Endodermal cell (in vitro differentiated cells): ENCODE data around the gene DGKD. TPM values are rescaled to one million over a fixed set of nuclear protein-coding genes. Genes with fewer than 3 reads are reported as not detected.

ENCODE experiments used
- DNase-seq: peaks from one replicate; pipeline ENCODE4 v3.0.0-alpha.2; 2017
- H3K27ac ChIP-seq: 2 replicates; pipeline ENCODE4 v1.5.1; 2013; ENCODE audit warnings: mild to moderate bottlenecking, low read depth, low read length, moderate library complexity
- H3K27me3 ChIP-seq: 2 replicates; pipeline ENCODE4 v1.6.1; 2013; ENCODE audit warnings: mild to moderate bottlenecking, low read length, moderate library complexity; ENCODE audit not compliant: insufficient read depth, control insufficient read depth, poor library complexity, severe bottlenecking
- H3K36me3 ChIP-seq: 2 replicates; pipeline ENCODE4 v1.7.0; 2013; ENCODE audit warnings: mild to moderate bottlenecking, low read length, moderate library complexity; ENCODE audit not compliant: control insufficient read depth, insufficient read depth
- H3K4me1 ChIP-seq: one replicate; pipeline ENCODE4 v1.7.0; 2013; ENCODE audit warnings: low read length; ENCODE audit not compliant: control insufficient read depth, insufficient read depth
- H3K4me3 ChIP-seq: 2 replicates; pipeline ENCODE4 v1.5.1; 2013; ENCODE audit warnings: mild to moderate bottlenecking, low read length, moderate library complexity
- H3K9ac ChIP-seq: 2 replicates; pipeline ENCODE4 v1.6.1; 2013; ENCODE audit warnings: mild to moderate bottlenecking, low read length, moderate library complexity; ENCODE audit not compliant: poor library complexity, severe bottlenecking; ENCODE audit errors: extremely low read depth
- H3K9me3 ChIP-seq: 2 replicates; pipeline ENCODE4 v1.6.1; 2013; ENCODE audit warnings: mild to moderate bottlenecking, low read length, moderate library complexity; ENCODE audit not compliant: control insufficient read depth
- H3K27ac Mint-ChIP-seq: 2 replicates; pipeline ENCODE4 v1.8.0; 2020; ENCODE audit warnings: mixed read lengths
- H3K27me3 Mint-ChIP-seq: 2 replicates; pipeline ENCODE4 v1.8.0; 2021; ENCODE audit warnings: mild to moderate bottlenecking, mixed read lengths; ENCODE audit not compliant: insufficient read depth
- H3K36me3 Mint-ChIP-seq: 2 replicates; pipeline ENCODE4 v1.8.0; 2020; ENCODE audit warnings: low read depth, mixed read lengths
- H3K4me1 Mint-ChIP-seq: 2 replicates; pipeline ENCODE4 v1.8.0; 2020; ENCODE audit warnings: mixed read lengths
- H3K4me3 Mint-ChIP-seq: 2 replicates; pipeline ENCODE4 v1.8.0; 2020; ENCODE audit warnings: mild to moderate bottlenecking, moderate library complexity, mixed read lengths
- H3K9me3 Mint-ChIP-seq: 2 replicates; pipeline ENCODE4 v1.8.0; 2020; ENCODE audit warnings: mild to moderate bottlenecking, mixed read lengths
- WGBS, 2 experiments: methylation state at CpG; one replicate each; pipeline versions ENCODE4 v1.1.5 to v1.1.7; 2013; ENCODE audit warnings: missing lambda C conversion rate in 2 of 2, mixed read lengths in 1 of 2; ENCODE audit not compliant: insufficient coverage in 1 of 2, insufficient read length in 1 of 2; 5-methylcytosine and 5-hydroxymethylcytosine counted together
- total RNA-seq, 2 donors: library from RNA; stranded (reverse); fragmentation: NEBNext Ultra II Directional in 1 of 2; extraction: Animal tissue kit (Norgen Biotek cat#: 25700) in 1 of 2; gene quantifications; 2 replicates in 1 of 2; 3 replicates in 1 of 2; pipeline ENCODE4 v1.2.1, GENCODE V29; 2021
- TF ChIP-seq, protein P1 (sequence below): fragments of 200-600 bp; sonication (generic); conservative IDR thresholded peaks from 2 replicates; pipeline ENCODE4 v1.5.0; 2021; ENCODE audit warnings: antibody characterized with exemption, mild to moderate bottlenecking

DGKD gene
- total RNA-seq, 2 donors from 2014 or later = 39.2 to 46.9 TPM

DNA sequence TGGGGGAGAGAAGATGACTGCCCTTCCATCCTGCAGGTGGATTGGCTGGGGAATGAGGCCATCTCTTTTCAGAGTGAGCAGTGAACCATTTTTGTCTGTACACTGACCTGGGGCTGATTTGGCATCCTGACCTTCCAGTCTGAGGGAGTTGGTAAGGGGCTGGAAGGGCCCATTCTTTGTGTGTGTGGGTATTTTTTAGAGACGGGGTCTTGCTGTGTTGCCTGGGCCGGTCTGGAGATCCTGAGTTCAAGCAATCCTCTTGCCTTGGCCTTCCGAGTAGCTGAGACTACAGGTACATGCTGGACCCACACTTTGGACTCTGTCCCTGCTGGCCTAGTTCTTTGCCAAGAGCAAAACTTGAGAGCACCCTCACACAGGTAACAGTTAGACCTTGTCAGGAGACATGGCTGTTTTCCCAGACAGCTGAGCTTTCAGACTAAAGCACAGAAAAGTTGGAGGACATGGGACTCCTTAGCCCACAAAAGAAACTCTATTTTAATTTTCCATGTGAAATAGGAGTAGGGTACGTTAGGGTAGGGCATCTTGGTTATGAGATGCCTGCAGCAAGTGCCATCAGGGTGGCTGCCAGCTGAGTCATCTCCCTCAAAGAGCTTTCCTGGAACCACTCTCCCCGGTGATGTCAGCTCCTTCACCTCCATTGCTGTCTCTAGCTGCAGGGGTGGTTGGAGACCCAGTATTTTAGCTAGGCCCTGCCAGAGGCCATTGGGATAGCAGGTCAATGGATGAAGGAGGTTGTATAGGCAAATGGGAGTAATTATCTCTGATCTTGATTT lies 60.7 kb downstream of the DGKD start:
- DNase-seq = no peak
- 96% methylated on average over 5 of the region's 5 CpGs; no CpG with 5 or more reads in 1 of the 2 experiments for WGBS, 2 experiments

DNA sequence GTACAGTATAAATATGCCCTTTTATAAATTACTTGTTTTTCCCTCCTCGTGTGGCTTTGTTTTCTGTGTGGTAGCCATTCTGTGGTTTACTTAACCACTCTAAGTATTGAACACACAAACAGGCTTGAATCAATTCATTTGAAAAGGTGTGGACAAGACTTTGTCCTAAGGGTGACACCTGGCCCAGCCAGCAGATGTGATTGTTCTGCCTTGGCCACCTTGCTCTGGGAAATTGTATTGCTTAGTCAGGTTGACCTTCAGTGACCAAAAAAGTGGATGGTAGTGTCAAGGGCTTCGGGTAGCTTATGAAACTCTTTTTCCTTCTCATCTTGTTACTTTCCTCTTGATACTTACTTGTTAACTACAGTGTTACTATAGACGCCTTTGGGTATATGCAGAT lies 61.9 kb downstream of the DGKD start:
- TF ChIP-seq, protein P1, sequence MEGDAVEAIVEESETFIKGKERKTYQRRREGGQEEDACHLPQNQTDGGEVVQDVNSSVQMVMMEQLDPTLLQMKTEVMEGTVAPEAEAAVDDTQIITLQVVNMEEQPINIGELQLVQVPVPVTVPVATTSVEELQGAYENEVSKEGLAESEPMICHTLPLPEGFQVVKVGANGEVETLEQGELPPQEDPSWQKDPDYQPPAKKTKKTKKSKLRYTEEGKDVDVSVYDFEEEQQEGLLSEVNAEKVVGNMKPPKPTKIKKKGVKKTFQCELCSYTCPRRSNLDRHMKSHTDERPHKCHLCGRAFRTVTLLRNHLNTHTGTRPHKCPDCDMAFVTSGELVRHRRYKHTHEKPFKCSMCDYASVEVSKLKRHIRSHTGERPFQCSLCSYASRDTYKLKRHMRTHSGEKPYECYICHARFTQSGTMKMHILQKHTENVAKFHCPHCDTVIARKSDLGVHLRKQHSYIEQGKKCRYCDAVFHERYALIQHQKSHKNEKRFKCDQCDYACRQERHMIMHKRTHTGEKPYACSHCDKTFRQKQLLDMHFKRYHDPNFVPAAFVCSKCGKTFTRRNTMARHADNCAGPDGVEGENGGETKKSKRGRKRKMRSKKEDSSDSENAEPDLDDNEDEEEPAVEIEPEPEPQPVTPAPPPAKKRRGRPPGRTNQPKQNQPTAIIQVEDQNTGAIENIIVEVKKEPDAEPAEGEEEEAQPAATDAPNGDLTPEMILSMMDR = no peak
- Histone ChIP-seq H3K27me3 (no peaks in the 10 kb centered on the region), H3K9me3 (peaks cover 24% of the 10 kb centered on the region), H3K27ac (no peak overlapping the region), H3K36me3 (no peaks in the 10 kb centered on the region), H3K9ac (no peak overlapping the region), H3K4me3 (no peak overlapping the region), H3K4me1 (peaks cover 8% of the 10 kb centered on the region)
- WGBS, 2 experiments = 89 to 100% methylated on average over 3 of the region's 3 CpGs
- H3K4me3 Mint-ChIP-seq = no peak overlapping the region
- peaks cover 25% of the 10 kb centered on the region for H3K36me3 Mint-ChIP-seq
- H3K9me3 Mint-ChIP-seq = peaks cover 24% of the 10 kb centered on the region
- H3K4me1 Mint-ChIP-seq = peaks cover 49% of the 10 kb centered on the region
- H3K27me3 Mint-ChIP-seq = peaks cover 2% of the 10 kb centered on the region
- H3K27ac Mint-ChIP-seq = no peak overlapping the region
- DNase-seq = no peak

More for the DNA sequence above, 60.7 kb downstream of the DGKD start:
- peaks cover 29% of the 10 kb centered on the region for H3K9me3 ChIP-seq
- no peak overlapping the region for H3K27ac ChIP-seq
- TF ChIP-seq, protein P1 = no peak
- H3K9ac ChIP-seq = no peak overlapping the region
- H3K27ac Mint-ChIP-seq = no peak overlapping the region
- H3K4me3 ChIP-seq = no peak overlapping the region
- peaks cover 25% of the 10 kb centered on the region for H3K36me3 Mint-ChIP-seq
- peaks cover 32% of the 10 kb centered on the region for H3K9me3 Mint-ChIP-seq
- H3K36me3 ChIP-seq = no peaks in the 10 kb centered on the region
- no peaks in the 10 kb centered on the region for H3K27me3 ChIP-seq
- H3K27me3 Mint-ChIP-seq = peaks cover 2% of the 10 kb centered on the region
- peaks cover 4% of the 10 kb centered on the region for H3K4me1 ChIP-seq
- peaks cover 42% of the 10 kb centered on the region for H3K4me1 Mint-ChIP-seq
- no peak overlapping the region for H3K4me3 Mint-ChIP-seq

DNA sequence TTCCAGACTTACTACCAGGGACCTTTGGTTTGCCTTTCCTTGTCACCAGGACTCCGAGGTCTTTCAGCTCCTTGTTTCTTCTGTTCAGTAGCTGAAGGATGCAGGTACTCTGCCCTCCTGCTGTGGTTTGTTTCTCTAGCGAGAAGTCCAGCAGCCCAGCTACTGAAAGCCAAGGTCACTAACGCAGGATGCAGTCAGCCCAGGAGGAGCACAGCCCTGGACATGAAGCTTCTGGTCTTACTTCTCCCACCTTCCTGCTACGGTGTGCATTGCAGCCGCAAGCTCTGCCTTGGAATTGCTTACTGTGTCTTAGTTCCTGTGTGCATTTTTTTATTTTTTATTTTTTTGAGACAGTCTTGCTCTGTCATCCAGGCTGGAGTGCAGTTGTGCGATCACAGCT lies 62.4 kb downstream of the DGKD start:
- H3K9ac ChIP-seq = no peak overlapping the region
- peaks cover 52% of the 10 kb centered on the region for H3K4me1 Mint-ChIP-seq
- no peaks in the 10 kb centered on the region for H3K36me3 ChIP-seq
- no peaks in the 10 kb centered on the region for H3K27me3 ChIP-seq
- H3K27ac Mint-ChIP-seq = no peak overlapping the region
- peaks cover 2% of the 10 kb centered on the region for H3K27me3 Mint-ChIP-seq
- TF ChIP-seq, protein P1 = peak; percentile 27
- H3K36me3 Mint-ChIP-seq = peaks cover 20% of the 10 kb centered on the region
- DNase-seq = no peak
- peaks cover 19% of the 10 kb centered on the region for H3K9me3 Mint-ChIP-seq
- H3K4me3 Mint-ChIP-seq = no peak overlapping the region
- 85 to 86% methylated on average over 5 to 6 of the region's 6 CpGs for WGBS, 2 experiments
- H3K4me1 ChIP-seq = peaks cover 8% of the 10 kb centered on the region
- H3K4me3 ChIP-seq = no peak overlapping the region
- no peak overlapping the region for H3K27ac ChIP-seq
- peaks cover 19% of the 10 kb centered on the region for H3K9me3 ChIP-seq
